Measurements from ENCODE around the gene PMEPA1.
A peak's percentile ranks its signal among the peaks of the same experiment; 100 is the strongest.

The PMEPA1 gene

DNA sequence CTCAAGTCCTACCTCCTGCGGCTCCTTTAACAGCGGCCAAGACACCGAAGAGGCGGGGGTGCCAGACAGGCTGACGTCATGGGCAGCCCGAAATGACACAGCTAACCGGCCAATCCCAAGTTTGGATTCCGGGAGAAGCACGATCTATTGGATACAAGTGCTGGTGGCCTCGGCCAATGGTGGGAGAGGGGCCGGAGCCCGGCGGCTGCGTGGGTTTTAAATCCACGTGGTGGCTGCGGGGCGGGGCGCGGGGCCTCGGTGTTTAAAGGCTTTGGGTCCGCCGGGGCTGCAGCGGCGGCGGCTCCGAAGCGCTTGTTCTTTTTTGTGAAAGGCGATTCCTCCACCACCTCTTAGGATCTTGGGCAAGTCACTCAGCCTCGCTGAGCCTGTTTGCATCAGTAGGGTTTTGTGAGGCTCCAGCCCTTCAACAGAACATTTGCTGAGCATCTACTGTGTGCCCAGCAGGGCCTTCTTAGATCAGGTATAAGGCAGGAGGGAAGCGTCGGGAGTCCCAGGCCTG is 8.7 kb upstream of the PMEPA1 start:
- Histone ChIP-seq H3K4me1 (ENCODE audit: control insufficient read depth, insufficient read depth, low read length, poor library complexity, severe bottlenecking) (peaks cover 6% of the 10 kb centered on the region), H3K27ac (ENCODE audit: low read depth, low read length, severe bottlenecking) (no peak overlapping the region), H3K9me3 (ENCODE audit: control insufficient read depth, low read length) (no peaks in the 10 kb centered on the region), H3K36me3 (ENCODE audit: control insufficient read depth, insufficient read depth, low read length) (no peaks in the 10 kb centered on the region), H3K4me3 (ENCODE audit: extremely low read depth, insufficient read depth, low read length, poor library complexity, severe bottlenecking) (peak overlapping the region; percentile 32)
- WGBS, 2 experiments (ENCODE audit: insufficient coverage in 2 of 2): 5 to 7% methylated on average over 17 to 29 of the region's 31 CpGs

DNA sequence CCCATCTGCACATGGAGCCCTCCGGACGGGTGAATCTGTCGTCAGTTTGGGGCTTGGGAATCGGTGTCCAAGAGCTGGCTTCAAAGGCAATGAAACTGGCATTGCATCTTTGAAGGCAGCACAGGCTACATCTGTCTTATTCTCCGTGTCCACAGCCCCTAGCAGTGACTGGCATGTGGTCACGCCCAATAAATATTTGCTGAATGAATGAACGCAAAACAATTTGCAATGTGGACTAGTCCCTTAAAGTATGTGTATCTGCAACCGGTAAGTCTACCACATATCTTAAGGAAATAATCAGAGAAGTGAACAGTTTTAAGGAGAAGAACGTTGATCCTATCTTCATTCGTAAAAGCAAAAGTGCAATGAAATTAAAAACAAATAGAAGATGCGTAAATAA is 8.0 kb upstream of the PMEPA1 start:
- peaks cover 6% of the 10 kb centered on the region for H3K4me1 ChIP-seq (ENCODE audit: control insufficient read depth, insufficient read depth, low read length, poor library complexity, severe bottlenecking)
- no peak overlapping the region for H3K27ac ChIP-seq (ENCODE audit: low read depth, low read length, severe bottlenecking)
- 87 to 92% methylated on average over 7 to 10 of the region's 11 CpGs for WGBS, 2 experiments (ENCODE audit: insufficient coverage in 2 of 2)
- H3K4me3 ChIP-seq (ENCODE audit: extremely low read depth, insufficient read depth, low read length, poor library complexity, severe bottlenecking): no peak overlapping the region
- no peaks in the 10 kb centered on the region for H3K36me3 ChIP-seq (ENCODE audit: control insufficient read depth, insufficient read depth, low read length)
- no peaks in the 10 kb centered on the region for H3K9me3 ChIP-seq (ENCODE audit: control insufficient read depth, low read length)

DNA sequence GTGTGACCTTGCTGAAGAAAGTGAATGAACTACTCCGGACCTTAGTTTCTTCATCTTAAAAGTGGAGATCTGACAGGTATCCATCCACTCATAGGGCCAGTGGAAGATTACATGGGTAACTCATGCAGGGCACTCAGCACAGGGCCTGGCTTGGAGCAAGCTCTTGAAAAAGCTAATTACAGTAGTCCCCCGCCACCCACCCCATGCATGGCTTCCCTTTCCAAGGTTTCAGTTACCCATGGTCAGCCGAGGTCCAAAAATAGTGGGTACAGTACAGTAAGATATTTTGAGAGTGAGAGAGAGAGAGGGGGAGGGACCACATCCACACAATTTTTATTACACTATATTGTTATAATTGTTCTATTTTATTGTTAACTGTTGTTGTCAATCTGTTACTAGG is 7.1 kb upstream of the PMEPA1 start:
- no peak overlapping the region for H3K4me3 ChIP-seq (ENCODE audit: extremely low read depth, insufficient read depth, low read length, poor library complexity, severe bottlenecking)

DNA sequence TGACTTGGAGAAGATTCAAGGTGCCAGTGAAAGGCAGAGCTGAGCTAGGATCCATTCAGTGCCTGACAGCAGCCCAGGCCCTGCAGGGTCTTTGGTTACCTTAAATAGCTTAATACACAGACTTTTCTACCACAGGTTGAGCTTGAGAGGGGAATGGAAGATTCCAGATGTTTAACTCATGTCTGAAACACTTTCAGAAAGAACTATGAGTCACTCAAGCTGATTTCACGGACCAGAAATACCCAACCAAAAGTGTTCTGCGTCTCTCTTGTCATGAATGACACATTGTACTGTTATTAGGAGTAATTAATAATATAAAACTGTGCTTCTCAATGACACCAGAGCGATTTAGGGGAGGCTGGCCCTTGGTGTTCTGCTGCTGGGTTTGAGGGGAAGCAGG is 6.4 kb upstream of the PMEPA1 start:
- no peak overlapping the region for H3K4me3 ChIP-seq (ENCODE audit: extremely low read depth, insufficient read depth, low read length, poor library complexity, severe bottlenecking)
- no peaks in the 10 kb centered on the region for H3K36me3 ChIP-seq (ENCODE audit: control insufficient read depth, insufficient read depth, low read length)
- H3K9me3 ChIP-seq (ENCODE audit: control insufficient read depth, low read length): no peaks in the 10 kb centered on the region
- no peak overlapping the region for H3K27ac ChIP-seq (ENCODE audit: low read depth, low read length, severe bottlenecking)
- WGBS, 2 experiments (ENCODE audit: insufficient coverage in 2 of 2): 100% methylated on average over 1 of the region's 3 CpGs; no CpG with 5 or more reads in 1 of the 2 experiments
- peaks cover 6% of the 10 kb centered on the region for H3K4me1 ChIP-seq (ENCODE audit: control insufficient read depth, insufficient read depth, low read length, poor library complexity, severe bottlenecking)

More for the DNA sequence above, 7.1 kb upstream of the PMEPA1 start:
- no peaks in the 10 kb centered on the region for H3K9me3 ChIP-seq (ENCODE audit: control insufficient read depth, low read length)
- no peaks in the 10 kb centered on the region for H3K36me3 ChIP-seq (ENCODE audit: control insufficient read depth, insufficient read depth, low read length)
- 93 to 95% methylated on average over 1 to 2 of the region's 3 CpGs for WGBS, 2 experiments (ENCODE audit: insufficient coverage in 2 of 2)
- H3K4me1 ChIP-seq (ENCODE audit: control insufficient read depth, insufficient read depth, low read length, poor library complexity, severe bottlenecking): peaks cover 6% of the 10 kb centered on the region
- H3K27ac ChIP-seq (ENCODE audit: low read depth, low read length, severe bottlenecking): no peak overlapping the region

DNA sequence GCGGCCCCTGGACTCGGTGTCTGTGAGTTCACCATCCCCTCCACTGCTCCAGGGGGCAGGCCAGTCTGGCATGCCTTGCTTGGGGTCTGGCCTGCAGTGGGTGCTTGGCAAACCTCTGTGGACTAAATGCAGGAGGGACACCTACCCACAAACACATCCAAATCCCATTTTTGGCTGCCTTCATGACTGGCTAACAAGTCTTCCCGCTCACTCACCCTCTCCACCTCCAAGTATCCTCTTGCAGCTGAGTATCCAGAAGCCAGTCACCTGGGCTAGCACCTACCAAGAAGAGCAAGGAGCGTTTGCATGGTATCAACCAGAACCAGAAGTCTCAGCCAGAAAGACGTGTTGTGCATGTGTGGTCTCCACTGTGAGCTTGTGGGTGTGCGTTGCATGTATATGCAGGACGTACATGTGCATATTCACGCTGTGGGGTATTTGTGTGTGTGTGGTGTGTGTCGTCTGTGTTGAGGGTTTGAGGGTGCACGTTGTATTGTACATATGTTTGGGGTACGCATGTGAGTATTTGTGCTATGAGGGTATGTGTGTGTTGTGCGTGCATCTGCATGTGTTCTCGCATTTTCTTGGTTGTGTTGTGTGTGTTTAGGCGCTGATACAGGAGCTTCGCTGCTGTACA is 5.6 kb upstream of the PMEPA1 start:
- Histone ChIP-seq H3K9me3 (ENCODE audit: control insufficient read depth, low read length) (no peaks in the 10 kb centered on the region), H3K27ac (ENCODE audit: low read depth, low read length, severe bottlenecking) (no peak overlapping the region), H3K36me3 (ENCODE audit: control insufficient read depth, insufficient read depth, low read length) (no peaks in the 10 kb centered on the region), H3K4me1 (ENCODE audit: control insufficient read depth, insufficient read depth, low read length, poor library complexity, severe bottlenecking) (peaks cover 10% of the 10 kb centered on the region), H3K4me3 (ENCODE audit: extremely low read depth, insufficient read depth, low read length, poor library complexity, severe bottlenecking) (no peak overlapping the region)
- 94 to 95% methylated on average over 12 to 14 of the region's 15 CpGs for WGBS, 2 experiments (ENCODE audit: insufficient coverage in 2 of 2)

DNA sequence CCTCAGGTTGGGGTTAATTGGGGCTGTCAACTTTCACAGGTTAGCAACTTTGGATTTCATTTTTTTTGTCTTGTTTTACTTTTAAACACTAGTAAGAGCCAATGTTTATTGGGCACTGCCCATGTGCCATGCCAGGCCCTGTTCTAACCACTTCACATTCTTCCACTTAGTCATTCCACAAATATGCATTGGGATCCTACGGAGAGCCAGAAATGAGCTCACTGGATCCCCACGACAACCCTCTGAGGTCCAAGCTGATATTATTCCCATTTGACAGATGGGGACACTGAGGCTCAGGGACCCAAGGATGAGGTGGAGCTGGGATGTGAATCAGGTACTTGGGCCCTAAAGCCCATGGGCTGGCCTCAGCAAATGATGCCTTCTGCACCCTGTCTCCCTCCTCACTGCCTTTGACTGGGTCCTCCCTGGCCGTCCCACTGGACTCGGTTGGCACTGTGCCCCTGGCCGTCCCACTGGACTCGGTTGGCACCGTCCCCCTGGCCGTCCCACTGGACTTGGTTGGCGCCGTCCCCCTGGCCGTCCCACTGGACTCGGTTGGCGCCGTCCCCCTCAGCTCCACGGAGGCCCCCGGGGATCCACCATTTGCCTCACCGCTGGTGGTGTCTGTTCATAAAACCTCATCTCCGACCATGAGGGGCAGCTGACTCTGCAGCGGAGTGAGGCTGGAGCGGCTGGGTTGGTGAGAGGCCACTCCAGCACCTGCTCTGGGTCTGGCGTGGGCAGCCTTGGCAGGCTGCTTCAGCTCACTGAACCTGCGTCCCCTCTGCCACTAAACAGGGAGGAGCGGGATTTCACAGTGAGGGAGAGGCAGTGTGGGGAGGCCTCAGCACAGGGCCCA is 4.8 kb upstream of the PMEPA1 start:
- no peak overlapping the region for H3K27ac ChIP-seq (ENCODE audit: low read depth, low read length, severe bottlenecking)
- H3K9me3 ChIP-seq (ENCODE audit: control insufficient read depth, low read length): no peaks in the 10 kb centered on the region
- H3K36me3 ChIP-seq (ENCODE audit: control insufficient read depth, insufficient read depth, low read length): no peaks in the 10 kb centered on the region
- 94 to 96% methylated on average over 18 to 21 of the region's 23 CpGs for WGBS, 2 experiments (ENCODE audit: insufficient coverage in 2 of 2)
- peaks cover 10% of the 10 kb centered on the region for H3K4me1 ChIP-seq (ENCODE audit: control insufficient read depth, insufficient read depth, low read length, poor library complexity, severe bottlenecking)
- no peak overlapping the region for H3K4me3 ChIP-seq (ENCODE audit: extremely low read depth, insufficient read depth, low read length, poor library complexity, severe bottlenecking)

DNA sequence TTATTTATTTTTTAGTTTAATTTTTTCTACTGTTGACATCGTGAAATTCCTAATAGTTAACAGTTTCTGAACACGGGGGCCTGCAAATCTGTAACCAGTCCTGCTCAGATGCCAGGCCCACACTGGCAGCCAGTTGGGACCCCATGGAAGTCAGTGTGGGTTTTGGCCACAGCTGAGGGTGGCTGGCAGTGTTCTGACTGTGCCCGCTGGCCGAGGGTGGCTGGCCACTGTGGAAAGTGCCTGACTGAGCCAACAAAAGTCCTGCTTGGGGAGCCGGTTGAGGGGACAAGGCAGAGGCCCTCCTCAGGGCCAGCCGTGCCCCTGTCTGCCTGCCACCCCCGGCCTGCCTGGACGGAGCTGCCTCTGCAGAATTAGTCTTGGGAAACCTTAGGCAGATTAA is 4.1 kb upstream of the PMEPA1 start:
- Histone ChIP-seq H3K4me1 (ENCODE audit: control insufficient read depth, insufficient read depth, low read length, poor library complexity, severe bottlenecking) (peaks cover 10% of the 10 kb centered on the region), H3K36me3 (ENCODE audit: control insufficient read depth, insufficient read depth, low read length) (no peaks in the 10 kb centered on the region), H3K27ac (ENCODE audit: low read depth, low read length, severe bottlenecking) (no peak overlapping the region), H3K9me3 (ENCODE audit: control insufficient read depth, low read length) (no peaks in the 10 kb centered on the region), H3K4me3 (ENCODE audit: extremely low read depth, insufficient read depth, low read length, poor library complexity, severe bottlenecking) (no peak overlapping the region)
- WGBS, 2 experiments (ENCODE audit: insufficient coverage in 2 of 2): 81 to 86% methylated on average over 4 to 8 of the region's 8 CpGs

DNA sequence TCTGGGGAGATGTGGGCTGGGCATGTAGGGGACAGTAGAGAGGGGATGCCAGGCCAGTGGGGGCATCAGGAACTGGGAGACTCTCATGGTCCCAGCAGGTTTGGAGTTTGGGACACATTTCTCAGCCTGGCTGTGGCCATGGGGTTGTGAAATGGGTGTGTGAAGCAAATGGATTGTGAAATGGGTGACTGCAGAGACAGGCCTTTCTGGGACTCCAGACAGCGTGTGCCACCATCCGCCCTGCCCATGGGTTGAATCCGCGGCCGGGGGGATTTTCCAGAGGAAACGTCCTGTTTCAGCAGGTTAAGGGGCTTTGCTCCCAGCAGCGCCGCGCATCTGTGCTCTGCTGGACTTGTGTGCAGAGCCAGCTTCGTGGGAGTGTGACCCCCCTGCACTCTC is 3.7 kb upstream of the PMEPA1 start:
- no peak overlapping the region for H3K27ac ChIP-seq (ENCODE audit: low read depth, low read length, severe bottlenecking)
- H3K9me3 ChIP-seq (ENCODE audit: control insufficient read depth, low read length): no peaks in the 10 kb centered on the region
- 88% methylated on average over 6 to 9 of the region's 10 CpGs for WGBS, 2 experiments (ENCODE audit: insufficient coverage in 2 of 2)
- no peak overlapping the region for H3K4me3 ChIP-seq (ENCODE audit: extremely low read depth, insufficient read depth, low read length, poor library complexity, severe bottlenecking)
- no peaks in the 10 kb centered on the region for H3K36me3 ChIP-seq (ENCODE audit: control insufficient read depth, insufficient read depth, low read length)
- peaks cover 10% of the 10 kb centered on the region for H3K4me1 ChIP-seq (ENCODE audit: control insufficient read depth, insufficient read depth, low read length, poor library complexity, severe bottlenecking)

DNA sequence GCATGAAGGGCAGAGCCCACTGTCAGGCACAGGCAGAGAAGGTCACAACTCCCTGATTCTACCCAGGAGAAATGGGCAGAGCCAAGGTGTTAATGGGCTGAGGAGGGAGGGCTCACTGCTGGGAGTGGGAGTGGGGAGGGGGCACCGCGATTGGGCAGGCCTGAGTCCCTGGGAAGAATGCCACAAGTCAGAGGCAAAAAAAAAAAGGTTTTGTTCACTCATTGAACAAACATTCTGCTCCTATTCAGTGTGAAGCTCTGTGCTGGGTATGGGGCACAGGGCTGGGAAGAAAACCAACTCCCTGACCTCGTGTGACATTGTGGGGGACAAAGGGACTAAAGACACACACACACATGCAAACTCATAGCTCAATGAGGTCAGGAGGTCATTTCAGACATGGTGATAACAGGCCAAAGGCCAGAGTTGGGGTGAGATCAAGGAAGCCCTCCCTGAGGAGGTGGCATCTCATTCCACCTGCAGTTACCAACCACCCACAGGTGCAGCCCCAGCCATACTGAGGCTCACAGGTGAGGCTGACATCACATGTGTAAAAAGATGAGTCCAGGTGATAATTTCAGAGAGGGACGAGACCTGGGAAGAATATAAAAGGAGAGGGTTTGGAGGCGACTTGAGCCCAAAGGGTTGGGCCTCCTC is 3.2 kb upstream of the PMEPA1 start:
- 71% methylated on average over 4 of the region's 5 CpGs; no CpG with 5 or more reads in 1 of the 2 experiments for WGBS, 2 experiments (ENCODE audit: insufficient coverage in 2 of 2)
- H3K4me1 ChIP-seq (ENCODE audit: control insufficient read depth, insufficient read depth, low read length, poor library complexity, severe bottlenecking): peaks cover 10% of the 10 kb centered on the region
- no peak overlapping the region for H3K27ac ChIP-seq (ENCODE audit: low read depth, low read length, severe bottlenecking)
- H3K36me3 ChIP-seq (ENCODE audit: control insufficient read depth, insufficient read depth, low read length): no peaks in the 10 kb centered on the region
- H3K4me3 ChIP-seq (ENCODE audit: extremely low read depth, insufficient read depth, low read length, poor library complexity, severe bottlenecking): no peak overlapping the region
- no peaks in the 10 kb centered on the region for H3K9me3 ChIP-seq (ENCODE audit: control insufficient read depth, low read length)

DNA sequence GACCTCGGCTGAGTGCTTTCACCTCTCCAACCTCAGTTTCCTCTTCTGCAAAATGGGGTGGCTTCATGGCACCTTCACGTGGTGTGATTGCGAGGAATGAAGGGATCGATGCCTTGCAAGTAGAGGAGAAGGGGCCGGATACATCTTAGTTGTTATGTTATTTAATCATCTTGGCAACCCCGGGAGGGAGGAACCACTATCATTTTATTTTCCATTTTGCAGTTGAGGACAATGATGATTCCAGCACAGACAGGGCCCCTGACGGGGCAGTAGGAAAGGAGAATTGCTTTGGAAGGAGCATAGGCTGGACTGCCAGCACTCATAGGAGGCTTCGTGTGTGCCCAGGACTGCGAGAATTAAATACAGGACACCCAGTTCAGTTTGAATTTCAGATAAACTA is 2.5 kb upstream of the PMEPA1 start:
- WGBS, 2 experiments (ENCODE audit: insufficient coverage in 2 of 2): 81 to 95% methylated on average over 2 to 4 of the region's 9 CpGs
- Histone ChIP-seq H3K9me3 (ENCODE audit: control insufficient read depth, low read length) (no peaks in the 10 kb centered on the region), H3K4me3 (ENCODE audit: extremely low read depth, insufficient read depth, low read length, poor library complexity, severe bottlenecking) (no peak overlapping the region), H3K36me3 (ENCODE audit: control insufficient read depth, insufficient read depth, low read length) (no peaks in the 10 kb centered on the region), H3K4me1 (ENCODE audit: control insufficient read depth, insufficient read depth, low read length, poor library complexity, severe bottlenecking) (peaks cover 10% of the 10 kb centered on the region), H3K27ac (ENCODE audit: low read depth, low read length, severe bottlenecking) (no peak overlapping the region)
